ENCODE measurements around the gene TP63. TPM values are rescaled to one million over a fixed set of nuclear protein-coding genes. Genes with fewer than 3 reads are reported as not detected.

TP63 gene
- total and polyA plus RNA-seq, 7 donors = under 0.01 to 0.28 (median 0.15) TPM; not detected in 3

- DNase-seq = no peak
- Histone ChIP-seq H3K4me1 (no peaks in the 10 kb centered on the region), H3K27me3 (no peaks in the 10 kb centered on the region), H3K4me3 (no peak overlapping the region), H3K9me3 (no peaks in the 10 kb centered on the region), H3K36me3 (no peaks in the 10 kb centered on the region), H3K27ac (no peak overlapping the region)
- 50 to 82% methylated on average over 6 of the region's 6 CpGs for WGBS, 2 donors
- TF ChIP-seq EP300 (IDR thresholded peaks at IDR 0.05) (no peak), POLR2AphosphoS5 (IDR thresholded peaks at IDR 0.05) (no peak), POLR2A (IDR thresholded peaks at IDR 0.05) (no peak), CTCF (IDR thresholded peaks at IDR 0.05) (no peak)
- intact Hi-C loops (cut with DNase I) = no loop called here
These were observed 145.1 kb downstream of the TP63 start for GRCh38 chr3:189776149-189776824.

- intact Hi-C loops (cut with DNase I) = no loop called here
- Histone ChIP-seq H3K4me1 (no peaks in the 10 kb centered on the region), H3K27me3 (no peaks in the 10 kb centered on the region), H3K9me3 (no peaks in the 10 kb centered on the region), H3K36me3 (no peaks in the 10 kb centered on the region), H3K27ac (no peak overlapping the region), H3K4me3 (no peak overlapping the region)
- 87 to 89% methylated on average over 5 of the region's 5 CpGs for WGBS, 2 donors
- TF ChIP-seq POLR2A (IDR thresholded peaks at IDR 0.05) = no peak
- DNase-seq = no peak
These were observed 147.3 kb downstream of the TP63 start for GRCh38 chr3:189778340-189778950.

GRCh38 chr3:189779166-189779565, 148.0 kb downstream of the TP63 start:
- Histone ChIP-seq H3K36me3 (no peaks in the 10 kb centered on the region), H3K9me3 (no peaks in the 10 kb centered on the region), H3K27ac (no peak overlapping the region), H3K4me3 (no peak overlapping the region), H3K4me1 (no peaks in the 10 kb centered on the region), H3K27me3 (no peaks in the 10 kb centered on the region)
- intact Hi-C loops (cut with DNase I) = no loop called here
- no peak for TF ChIP-seq EP300 (IDR thresholded peaks at IDR 0.05)
- no peak for TF ChIP-seq CTCF (IDR thresholded peaks at IDR 0.05)
- TF ChIP-seq POLR2A (IDR thresholded peaks at IDR 0.05) = no peak
- TF ChIP-seq POLR2AphosphoS5 (IDR thresholded peaks at IDR 0.05) = no peak
- DNase-seq = no peak
- WGBS, 2 donors = 91 to 92% methylated on average over 3 of the region's 3 CpGs

- 95 to 98% methylated on average over 6 of the region's 6 CpGs for WGBS, 2 donors
- Histone ChIP-seq H3K27ac (no peak overlapping the region), H3K4me3 (no peak overlapping the region), H3K4me1 (no peaks in the 10 kb centered on the region), H3K36me3 (no peaks in the 10 kb centered on the region), H3K9me3 (no peaks in the 10 kb centered on the region), H3K27me3 (no peaks in the 10 kb centered on the region)
- intact Hi-C loops (cut with DNase I) = no loop called here
- TF ChIP-seq CTCF (IDR thresholded peaks at IDR 0.05) = no peak
- TF ChIP-seq POLR2AphosphoS5 (IDR thresholded peaks at IDR 0.05) = no peak
- TF ChIP-seq POLR2A (IDR thresholded peaks at IDR 0.05) = no peak
- no peak for DNase-seq
These were observed 149.5 kb downstream of the TP63 start for GRCh38 chr3:189780546-189781270.

GRCh38 chr3:189781415-189781814, 150.2 kb downstream of the TP63 start:
- intact Hi-C loops (cut with DNase I) = no loop called here
- H3K27ac ChIP-seq = no peak overlapping the region

More at GRCh38 chr3:189781415-189781814, 150.2 kb downstream of the TP63 start:
- Histone ChIP-seq H3K4me3 (no peak overlapping the region), H3K4me1 (no peaks in the 10 kb centered on the region), H3K9me3 (no peaks in the 10 kb centered on the region), H3K36me3 (no peaks in the 10 kb centered on the region), H3K27me3 (no peaks in the 10 kb centered on the region)
- 28 to 69% methylated on average over 6 of the region's 6 CpGs for WGBS, 2 donors
- no peak for DNase-seq
- TF ChIP-seq CTCF (IDR thresholded peaks at IDR 0.05) (no peak), POLR2A (IDR thresholded peaks at IDR 0.05) (no peak), POLR2AphosphoS5 (IDR thresholded peaks at IDR 0.05) (no peak), EP300 (IDR thresholded peaks at IDR 0.05) (no peak)

All from sigmoid colon (tissue), 7 donors.